ENCODE data around the gene CCDC85A. TPM values are rescaled to one million over a fixed set of nuclear protein-coding genes. Genes with fewer than 3 reads are reported as not detected.

Gene CCDC85A
- total and polyA plus RNA-seq, 4 donors, result 12.1 to 26.4 (median 23.5) TPM

DNA sequence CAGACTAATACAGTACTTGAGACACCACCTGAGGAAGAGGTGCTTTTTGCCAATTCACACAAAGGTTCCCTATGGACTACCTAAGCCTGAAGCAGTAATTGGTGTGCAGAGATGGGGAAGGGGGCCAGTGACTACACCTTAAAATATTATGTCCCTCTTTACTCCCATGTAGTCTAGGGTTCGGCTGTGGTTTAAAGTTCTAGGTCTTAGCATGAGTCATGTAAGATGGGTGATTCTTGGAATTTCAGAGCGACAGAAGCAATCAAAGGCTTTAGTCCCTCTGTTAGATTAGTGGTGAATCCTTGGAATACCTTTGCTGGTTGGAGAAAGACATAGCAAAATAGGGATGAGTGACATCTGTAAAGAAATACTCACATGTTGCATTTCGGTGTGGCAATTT is 14.3 kb upstream of the CCDC85A start:
- 80% methylated on average over 1 of the region's 3 CpGs for WGBS (ENCODE audit: insufficient coverage)
- Histone ChIP-seq H3K36me3 (ENCODE audit: control insufficient read depth, insufficient read depth, low read length) (no peaks in the 10 kb centered on the region), H3K9me3 (ENCODE audit: control insufficient read depth, insufficient read depth, low read length) (no peaks in the 10 kb centered on the region), H3K27ac (ENCODE audit: low read depth, low read length) (no peak overlapping the region), H3K4me1 (ENCODE audit: control insufficient read depth, insufficient read depth, low read length) (no peaks in the 10 kb centered on the region), H3K27me3 (ENCODE audit: control insufficient read depth, insufficient read depth, low read length) (no peaks in the 10 kb centered on the region), H3K4me3 (ENCODE audit: low read depth, low read length) (no peak overlapping the region)
- DNase-seq (ENCODE audit: low read depth in 4 of 6, low spot score in 6 of 6), result no peak

DNA sequence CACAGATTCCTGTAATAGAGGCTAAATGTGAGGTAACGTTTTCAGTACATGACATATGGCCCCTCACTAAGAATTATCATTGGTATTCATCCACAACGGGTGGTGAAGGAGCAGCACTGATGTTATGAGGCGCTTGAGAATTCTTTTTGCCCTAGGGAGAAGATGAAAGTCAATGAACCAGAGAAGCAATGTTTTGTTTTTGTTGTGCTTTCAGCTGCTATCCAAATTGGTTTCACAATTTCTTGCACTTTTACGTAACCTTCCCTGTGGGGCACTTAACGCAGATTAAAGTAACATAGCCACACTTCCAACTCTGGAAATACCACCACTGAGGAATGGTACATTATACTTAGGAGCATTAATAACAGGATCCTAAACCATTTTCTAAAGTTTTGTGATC is 13.3 kb upstream of the CCDC85A start:
- H3K4me3 ChIP-seq (ENCODE audit: low read depth, low read length), result no peak overlapping the region
- no peaks in the 10 kb centered on the region for H3K36me3 ChIP-seq (ENCODE audit: control insufficient read depth, insufficient read depth, low read length)
- no CpG with 5 or more reads among the region's 5 CpGs for WGBS (ENCODE audit: insufficient coverage)
- DNase-seq (ENCODE audit: low read depth in 4 of 6, low spot score in 6 of 6), result peak in 1 of 6 donors; percentile 73
- no peak overlapping the region for H3K27ac ChIP-seq (ENCODE audit: low read depth, low read length)
- H3K4me1 ChIP-seq (ENCODE audit: control insufficient read depth, insufficient read depth, low read length), result no peaks in the 10 kb centered on the region
- no peaks in the 10 kb centered on the region for H3K9me3 ChIP-seq (ENCODE audit: control insufficient read depth, insufficient read depth, low read length)
- no peaks in the 10 kb centered on the region for H3K27me3 ChIP-seq (ENCODE audit: control insufficient read depth, insufficient read depth, low read length)

- H3K27me3 ChIP-seq (ENCODE audit: control insufficient read depth, insufficient read depth, low read length), result no peaks in the 10 kb centered on the region
- WGBS (ENCODE audit: insufficient coverage), result 50% methylated on average over 1 of the region's 2 CpGs
- H3K9me3 ChIP-seq (ENCODE audit: control insufficient read depth, insufficient read depth, low read length), result no peaks in the 10 kb centered on the region
- H3K27ac ChIP-seq (ENCODE audit: low read depth, low read length), result no peak overlapping the region
- no peak for DNase-seq (ENCODE audit: low read depth in 4 of 6, low spot score in 6 of 6)
- H3K4me1 ChIP-seq (ENCODE audit: control insufficient read depth, insufficient read depth, low read length), result no peaks in the 10 kb centered on the region
- H3K36me3 ChIP-seq (ENCODE audit: control insufficient read depth, insufficient read depth, low read length), result no peaks in the 10 kb centered on the region
- no peak overlapping the region for H3K4me3 ChIP-seq (ENCODE audit: low read depth, low read length)
Observed at GRCh38 chr2:56170988-56171387, 12.8 kb upstream of the CCDC85A start.

DNA sequence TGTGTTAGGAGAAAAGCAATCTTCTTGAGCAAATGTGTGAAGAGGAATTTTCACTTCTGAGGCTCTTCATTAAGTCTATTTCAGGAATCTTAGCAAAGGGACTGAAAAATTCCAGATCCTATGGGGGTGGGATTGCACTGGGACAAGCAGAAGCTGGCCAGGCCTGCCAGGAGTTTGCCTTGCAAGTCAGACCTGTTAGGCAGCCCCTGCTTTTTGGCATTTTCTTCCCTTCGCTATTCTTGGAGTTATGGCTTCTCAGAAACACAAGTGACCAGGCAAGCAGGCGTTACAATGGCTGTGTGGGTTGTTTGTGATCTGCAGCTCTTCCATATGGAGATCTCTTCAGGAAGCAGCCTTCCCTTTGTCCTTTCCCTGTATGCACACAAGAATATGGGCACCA is 8.0 kb upstream of the CCDC85A start:
- H3K36me3 ChIP-seq (ENCODE audit: control insufficient read depth, insufficient read depth, low read length), result no peaks in the 10 kb centered on the region
- 67% methylated on average over 1 of the region's 2 CpGs for WGBS (ENCODE audit: insufficient coverage)
- H3K27ac ChIP-seq (ENCODE audit: low read depth, low read length), result no peak overlapping the region
- no peaks in the 10 kb centered on the region for H3K27me3 ChIP-seq (ENCODE audit: control insufficient read depth, insufficient read depth, low read length)
- no peaks in the 10 kb centered on the region for H3K4me1 ChIP-seq (ENCODE audit: control insufficient read depth, insufficient read depth, low read length)
- no peaks in the 10 kb centered on the region for H3K9me3 ChIP-seq (ENCODE audit: control insufficient read depth, insufficient read depth, low read length)
- no peak for DNase-seq (ENCODE audit: low read depth in 4 of 6, low spot score in 6 of 6)
- H3K4me3 ChIP-seq (ENCODE audit: low read depth, low read length), result no peak overlapping the region

GRCh38 chr2:56177420-56178220 is 6.2 kb upstream of the CCDC85A start:
- no CpG with 5 or more reads among the region's 4 CpGs for WGBS (ENCODE audit: insufficient coverage)
- Histone ChIP-seq H3K36me3 (ENCODE audit: control insufficient read depth, insufficient read depth, low read length) (no peaks in the 10 kb centered on the region), H3K27me3 (ENCODE audit: control insufficient read depth, insufficient read depth, low read length) (no peaks in the 10 kb centered on the region), H3K4me1 (ENCODE audit: control insufficient read depth, insufficient read depth, low read length) (no peaks in the 10 kb centered on the region), H3K4me3 (ENCODE audit: low read depth, low read length) (no peak overlapping the region), H3K9me3 (ENCODE audit: control insufficient read depth, insufficient read depth, low read length) (no peaks in the 10 kb centered on the region), H3K27ac (ENCODE audit: low read depth, low read length) (no peak overlapping the region)
- DNase-seq (ENCODE audit: low read depth in 4 of 6, low spot score in 6 of 6), result no peak

- no peak overlapping the region for H3K27ac ChIP-seq (ENCODE audit: low read depth, low read length)
- no peak for DNase-seq (ENCODE audit: low read depth in 4 of 6, low spot score in 6 of 6)
- peaks cover 2% of the 10 kb centered on the region for H3K27me3 ChIP-seq (ENCODE audit: control insufficient read depth, insufficient read depth, low read length)
- no peaks in the 10 kb centered on the region for H3K36me3 ChIP-seq (ENCODE audit: control insufficient read depth, insufficient read depth, low read length)
- no peak overlapping the region for H3K4me3 ChIP-seq (ENCODE audit: low read depth, low read length)
- H3K4me1 ChIP-seq (ENCODE audit: control insufficient read depth, insufficient read depth, low read length), result peaks cover 12% of the 10 kb centered on the region
- H3K9me3 ChIP-seq (ENCODE audit: control insufficient read depth, insufficient read depth, low read length), result no peaks in the 10 kb centered on the region
- WGBS (ENCODE audit: insufficient coverage), result 87% methylated on average over 4 of the region's 5 CpGs
Observed at GRCh38 chr2:56179931-56180330, 3.9 kb upstream of the CCDC85A start.

GRCh38 chr2:56182420-56182819 is 1.4 kb upstream of the CCDC85A start:
- no peak for DNase-seq (ENCODE audit: low read depth in 4 of 6, low spot score in 6 of 6)
- Histone ChIP-seq H3K4me1 (ENCODE audit: control insufficient read depth, insufficient read depth, low read length) (peaks cover 23% of the 10 kb centered on the region), H3K9me3 (ENCODE audit: control insufficient read depth, insufficient read depth, low read length) (no peaks in the 10 kb centered on the region), H3K4me3 (ENCODE audit: low read depth, low read length) (no peak overlapping the region), H3K27me3 (ENCODE audit: control insufficient read depth, insufficient read depth, low read length) (peaks cover 13% of the 10 kb centered on the region), H3K36me3 (ENCODE audit: control insufficient read depth, insufficient read depth, low read length) (no peaks in the 10 kb centered on the region), H3K27ac (ENCODE audit: low read depth, low read length) (no peak overlapping the region)
- 86% methylated on average over 1 of the region's 2 CpGs for WGBS (ENCODE audit: insufficient coverage)

DNA sequence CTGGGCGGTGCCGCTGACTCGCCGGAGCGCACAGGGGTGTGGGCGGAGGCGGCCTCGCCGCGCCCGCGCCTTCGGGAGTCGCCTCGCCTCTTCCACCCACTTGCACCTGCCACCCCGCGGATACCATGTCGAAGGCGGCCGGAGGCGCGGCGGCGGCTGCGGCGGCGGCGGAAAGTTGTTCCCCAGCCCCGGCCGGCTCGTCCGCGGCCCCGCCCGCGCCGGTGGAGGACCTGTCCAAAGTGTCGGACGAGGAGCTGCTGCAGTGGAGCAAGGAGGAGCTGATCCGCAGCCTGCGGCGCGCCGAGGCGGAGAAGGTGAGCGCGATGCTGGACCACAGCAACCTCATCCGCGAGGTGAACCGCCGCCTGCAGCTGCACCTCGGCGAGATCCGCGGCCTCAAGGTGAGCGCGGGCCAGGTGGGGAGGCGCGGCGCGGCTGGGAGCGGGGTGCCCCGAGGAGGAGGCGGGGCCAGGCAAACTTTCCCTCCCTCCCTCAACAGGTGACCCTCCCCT is 766 bp downstream of the CCDC85A start:
- peak in 1 of 6 donors; percentile 41 for DNase-seq (ENCODE audit: low read depth in 4 of 6, low spot score in 6 of 6)

DNA sequence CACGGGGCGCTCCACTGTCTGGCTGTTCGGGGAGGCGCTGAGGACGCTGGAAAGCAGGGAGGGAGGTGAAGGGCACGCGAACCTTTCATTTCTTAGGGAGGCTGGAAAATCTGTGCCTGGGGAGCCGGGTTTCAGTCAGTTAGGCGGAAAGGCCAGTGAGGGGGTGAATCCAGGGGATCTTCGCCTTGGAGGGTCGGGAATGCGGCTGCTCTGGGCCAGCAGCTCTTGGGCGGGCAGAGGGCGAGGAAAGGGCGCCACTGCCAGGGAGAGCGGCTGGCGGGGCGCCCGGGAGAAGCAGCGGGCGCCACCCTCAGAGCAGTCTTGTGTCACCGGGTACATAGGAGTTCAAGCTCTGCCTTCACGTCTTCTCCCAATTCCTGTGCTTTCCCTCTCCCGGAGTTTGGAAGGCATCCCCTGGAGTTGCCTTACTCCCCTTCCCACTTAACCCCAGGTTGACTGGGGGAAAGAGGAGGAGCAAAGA is 1.4 kb downstream of the CCDC85A start:
- no peaks in the 10 kb centered on the region for H3K9me3 ChIP-seq (ENCODE audit: control insufficient read depth, insufficient read depth, low read length)
- 0% methylated on average over 19 of the region's 24 CpGs for WGBS (ENCODE audit: insufficient coverage)
- no peaks in the 10 kb centered on the region for H3K36me3 ChIP-seq (ENCODE audit: control insufficient read depth, insufficient read depth, low read length)
- peaks cover 13% of the 10 kb centered on the region for H3K27me3 ChIP-seq (ENCODE audit: control insufficient read depth, insufficient read depth, low read length)
- peak overlapping the region; percentile 52 for H3K27ac ChIP-seq (ENCODE audit: low read depth, low read length)
- H3K4me1 ChIP-seq (ENCODE audit: control insufficient read depth, insufficient read depth, low read length), result peaks cover 23% of the 10 kb centered on the region
- peak overlapping the region; percentile 42 for H3K4me3 ChIP-seq (ENCODE audit: low read depth, low read length)
- DNase-seq (ENCODE audit: low read depth in 4 of 6, low spot score in 6 of 6), result peak in 2 of 6 donors; percentile 50 to 73

More for the DNA sequence above, 766 bp downstream of the CCDC85A start:
- under 1% methylated on average over 62 of the region's 64 CpGs for WGBS (ENCODE audit: insufficient coverage)
- H3K4me1 ChIP-seq (ENCODE audit: control insufficient read depth, insufficient read depth, low read length), result peaks cover 23% of the 10 kb centered on the region
- H3K9me3 ChIP-seq (ENCODE audit: control insufficient read depth, insufficient read depth, low read length), result no peaks in the 10 kb centered on the region
- H3K36me3 ChIP-seq (ENCODE audit: control insufficient read depth, insufficient read depth, low read length), result no peaks in the 10 kb centered on the region
- no peak overlapping the region for H3K27ac ChIP-seq (ENCODE audit: low read depth, low read length)
- peak overlapping the region; percentile 42 for H3K4me3 ChIP-seq (ENCODE audit: low read depth, low read length)
- peaks cover 13% of the 10 kb centered on the region for H3K27me3 ChIP-seq (ENCODE audit: control insufficient read depth, insufficient read depth, low read length)

DNA sequence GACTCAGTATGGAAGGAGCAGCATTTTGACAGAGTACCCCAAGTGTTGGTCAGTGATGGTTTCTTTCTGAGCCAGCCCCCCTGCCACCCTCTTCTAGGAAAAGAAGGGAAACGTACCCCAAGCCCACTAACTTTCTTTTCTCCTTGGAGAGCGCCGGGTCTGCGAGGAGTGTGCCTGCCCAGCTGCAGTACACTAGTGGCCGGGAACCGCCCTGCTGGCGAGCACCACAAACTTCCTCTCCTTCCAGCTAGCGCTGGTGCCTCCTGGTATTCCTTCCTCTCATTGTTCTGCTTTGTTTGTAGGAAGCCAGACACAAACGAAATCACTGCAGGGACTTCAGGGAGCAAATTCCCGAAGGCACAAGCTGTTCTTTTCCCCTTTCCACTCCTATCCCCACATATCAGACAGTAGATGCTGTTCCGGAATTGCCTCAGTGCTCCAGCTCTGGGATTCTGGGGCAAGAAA is 1.8 kb downstream of the CCDC85A start:
- peak overlapping the region; percentile 42 for H3K4me3 ChIP-seq (ENCODE audit: low read depth, low read length)
- peaks cover 23% of the 10 kb centered on the region for H3K4me1 ChIP-seq (ENCODE audit: control insufficient read depth, insufficient read depth, low read length)
- DNase-seq (ENCODE audit: low read depth in 4 of 6, low spot score in 6 of 6), result peak in 2 of 6 donors; percentile 56 to 76
- H3K27ac ChIP-seq (ENCODE audit: low read depth, low read length), result no peak overlapping the region
- no peaks in the 10 kb centered on the region for H3K36me3 ChIP-seq (ENCODE audit: control insufficient read depth, insufficient read depth, low read length)
- no peaks in the 10 kb centered on the region for H3K9me3 ChIP-seq (ENCODE audit: control insufficient read depth, insufficient read depth, low read length)
- 0% methylated on average over 8 of the region's 11 CpGs for WGBS (ENCODE audit: insufficient coverage)
- peaks cover 13% of the 10 kb centered on the region for H3K27me3 ChIP-seq (ENCODE audit: control insufficient read depth, insufficient read depth, low read length)
